Suppressor macrophage (primary cell): ENCODE measurements around the gene DSCAML1.
"Not testable (repeated sequence)": the region's sequence is repeated elsewhere in the genome, so short reads cannot be mapped to it uniquely, and the experiment has no call there.

ENCODE experiments used
- DNase-seq, 4 experiments: peaks; one replicate each; pipeline ENCODE4 v3.0.0-alpha.2; 2020 to 2022

Gene DSCAML1

GRCh38 chr11:117794772-117795629, 2.0 kb downstream of the DSCAML1 start:
- DNase-seq, result no peak

- DNase-seq, result no peak
Measured at GRCh38 chr11:117794135-117794534, 2.9 kb downstream of the DSCAML1 start.

- DNase-seq, result no peak
Measured at GRCh38 chr11:117793583-117793982, 3.4 kb downstream of the DSCAML1 start.

- no peak for DNase-seq
Measured at GRCh38 chr11:117792992-117793391, 4.0 kb downstream of the DSCAML1 start.

GRCh38 chr11:117792241-117792640, 4.8 kb downstream of the DSCAML1 start:
- DNase-seq, result no peak

GRCh38 chr11:117790279-117790678, 6.7 kb downstream of the DSCAML1 start:
- no peak for DNase-seq

GRCh38 chr11:117789241-117789640, 7.8 kb downstream of the DSCAML1 start:
- DNase-seq, result no peak

DNA sequence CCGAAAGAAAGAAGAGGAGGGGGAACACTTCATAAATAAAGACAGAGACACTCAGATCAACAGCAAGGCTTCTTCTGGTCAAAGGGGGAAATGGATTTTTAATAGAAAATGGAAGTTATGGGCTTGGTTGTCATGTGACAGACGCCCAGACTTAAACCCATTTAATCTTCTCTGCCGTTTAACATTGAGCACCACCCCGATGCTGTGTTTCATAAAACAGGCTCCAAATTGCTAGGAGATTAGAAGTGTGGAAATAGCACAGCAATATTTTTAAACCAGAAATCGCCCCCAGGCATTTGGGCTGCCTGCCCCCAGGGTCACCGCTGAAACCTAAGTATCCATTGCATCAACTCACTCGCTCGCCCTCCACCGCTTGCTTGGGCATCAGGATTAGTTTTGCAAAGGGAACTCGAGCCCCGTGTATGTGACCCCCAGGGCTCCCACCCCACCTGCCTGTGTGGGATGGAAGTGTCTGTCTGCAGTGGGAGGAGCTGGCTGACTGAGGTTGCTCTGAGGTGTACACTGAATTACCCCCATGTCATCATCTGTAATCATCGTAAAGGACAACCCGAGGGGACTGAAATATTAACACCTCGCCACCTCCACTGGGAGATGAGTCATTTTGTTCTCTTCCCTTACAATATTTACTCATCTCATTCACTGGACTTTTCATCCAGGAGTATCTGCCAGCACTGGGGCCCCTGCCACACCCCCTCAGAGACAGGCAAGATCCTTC, 10.7 kb downstream of the DSCAML1 start:
- no peak for DNase-seq

GRCh38 chr11:117782101-117782500, 14.9 kb downstream of the DSCAML1 start:
- DNase-seq, result no peak

DNA sequence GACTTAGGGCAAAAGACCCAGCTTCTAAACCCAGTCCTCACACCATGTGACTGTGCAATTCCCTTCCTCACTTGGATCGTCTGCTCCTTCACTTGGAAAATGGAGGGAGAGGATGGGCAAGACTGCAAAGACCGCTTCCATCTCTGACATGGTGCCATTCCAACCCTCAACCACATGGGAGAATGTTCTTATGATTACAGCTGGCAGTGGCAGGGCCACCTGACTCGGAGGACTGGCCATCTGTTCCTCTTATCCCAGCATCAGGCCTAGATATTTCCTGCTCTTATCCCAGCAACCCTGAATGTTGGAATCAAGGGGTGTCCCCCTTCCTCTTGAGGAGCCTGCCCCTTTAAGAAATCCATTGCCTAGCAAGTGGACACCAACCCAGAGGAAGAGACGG, 15.4 kb downstream of the DSCAML1 start:
- no peak for DNase-seq

DNA sequence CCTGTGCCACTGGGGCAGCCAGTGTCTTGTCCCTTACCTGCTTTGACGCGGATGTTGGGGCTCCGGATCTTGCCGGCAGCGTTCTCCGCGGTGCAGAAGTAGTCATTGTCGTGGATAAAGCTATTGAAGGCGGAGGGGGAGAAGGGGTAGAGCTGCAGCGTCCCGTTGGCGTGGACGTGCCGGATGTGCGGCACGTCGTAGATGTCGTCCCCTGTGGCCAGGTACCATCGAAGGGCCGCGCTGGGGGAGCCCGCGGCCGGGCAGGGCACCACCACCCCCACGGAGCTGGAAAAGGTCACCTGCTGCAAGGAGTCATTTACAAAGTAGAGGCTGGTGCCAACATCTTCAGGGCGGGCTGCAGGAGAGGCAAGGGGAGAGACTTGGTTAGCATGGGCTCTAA, 16.6 kb downstream of the DSCAML1 start:
- no peak for DNase-seq

GRCh38 chr11:117774553-117774952, 22.5 kb downstream of the DSCAML1 start:
- no peak for DNase-seq

GRCh38 chr11:117772360-117772759, 24.7 kb downstream of the DSCAML1 start:
- no peak for DNase-seq

DNA sequence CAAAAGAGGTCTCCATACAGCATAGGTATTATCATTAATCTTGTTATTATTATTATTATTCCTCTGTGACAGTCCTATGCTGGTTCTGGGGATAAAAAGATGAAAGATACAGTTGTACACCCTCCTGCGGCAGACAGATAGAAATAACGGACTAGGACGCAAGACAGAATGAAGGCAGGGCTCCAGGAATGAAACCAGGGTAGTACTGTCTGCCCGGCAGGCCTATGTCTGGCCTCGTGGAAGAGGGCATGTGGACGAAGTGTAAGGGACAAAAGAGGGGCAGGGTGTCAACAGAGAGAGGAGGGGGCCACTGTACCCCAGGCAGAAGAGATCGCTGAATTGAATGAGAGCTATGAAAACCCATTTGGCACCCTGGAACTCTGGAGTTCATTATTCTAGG, 25.2 kb downstream of the DSCAML1 start:
- DNase-seq, result no peak

GRCh38 chr11:117771197-117771596, 25.8 kb downstream of the DSCAML1 start:
- no peak for DNase-seq

- DNase-seq, result no peak
Measured at GRCh38 chr11:117770061-117770460, 27.0 kb downstream of the DSCAML1 start.

DNA sequence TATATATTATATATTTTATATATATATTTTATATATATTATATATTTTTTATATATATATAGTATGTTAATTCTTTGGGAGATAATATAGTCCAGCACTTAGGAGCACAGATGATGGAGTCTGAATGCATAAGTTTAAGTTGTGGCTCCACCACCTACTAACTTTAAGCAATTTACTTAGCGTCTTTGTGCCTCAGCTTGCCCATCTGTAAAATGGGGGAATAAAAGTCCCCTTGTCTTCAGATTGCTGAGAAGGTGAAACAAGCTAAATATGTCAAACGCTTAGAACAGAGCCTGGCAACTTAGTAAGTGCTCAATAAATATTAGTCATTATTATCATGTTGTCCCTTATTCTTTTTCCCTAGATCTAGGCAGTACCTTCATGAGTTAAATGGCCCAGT, 27.5 kb downstream of the DSCAML1 start:
- DNase-seq, result no peak

- DNase-seq, result no peak
Measured at GRCh38 chr11:117768506-117768905, 28.5 kb downstream of the DSCAML1 start.

DNA sequence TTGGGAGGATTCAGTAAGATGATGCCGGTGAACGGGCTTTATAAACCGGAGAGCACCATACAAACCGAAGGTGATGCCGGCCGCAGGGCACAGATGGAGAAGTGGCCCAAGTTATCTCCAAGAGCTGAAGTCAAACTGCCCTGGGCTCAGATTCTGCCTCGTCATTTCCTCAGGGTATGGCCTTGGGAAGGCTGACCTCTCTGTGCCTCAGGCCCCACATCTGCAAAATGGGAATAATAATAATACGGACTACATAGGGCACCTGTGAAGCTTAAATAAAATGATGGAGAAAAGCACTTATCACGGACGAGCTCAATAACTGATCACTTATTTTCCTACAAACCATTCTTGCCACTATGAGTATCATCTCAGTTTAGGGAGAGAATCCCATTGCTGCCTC, 29.9 kb downstream of the DSCAML1 start:
- DNase-seq, result no peak

DNA sequence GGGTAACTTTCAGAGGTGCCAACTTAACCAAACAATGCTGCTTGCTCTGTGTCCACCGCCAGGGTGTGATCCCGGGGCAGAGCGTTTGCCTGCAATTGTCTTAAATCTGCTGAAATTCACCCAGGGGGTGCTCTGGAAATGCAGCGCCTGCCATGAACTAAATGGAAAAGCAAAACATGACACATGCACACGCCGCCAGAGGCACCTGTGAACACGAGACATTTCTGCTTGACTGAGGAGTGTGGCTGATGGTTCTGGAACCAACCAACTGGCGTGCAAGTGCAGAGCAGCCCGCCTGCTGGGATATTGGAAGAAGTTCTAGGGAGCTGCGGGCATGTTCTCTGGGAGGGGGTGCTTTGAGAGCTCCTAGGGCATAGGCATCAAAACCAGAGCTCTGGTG, 30.4 kb downstream of the DSCAML1 start:
- no peak for DNase-seq

GRCh38 chr11:117766026-117766425, 31.0 kb downstream of the DSCAML1 start:
- DNase-seq, result no peak

DNA sequence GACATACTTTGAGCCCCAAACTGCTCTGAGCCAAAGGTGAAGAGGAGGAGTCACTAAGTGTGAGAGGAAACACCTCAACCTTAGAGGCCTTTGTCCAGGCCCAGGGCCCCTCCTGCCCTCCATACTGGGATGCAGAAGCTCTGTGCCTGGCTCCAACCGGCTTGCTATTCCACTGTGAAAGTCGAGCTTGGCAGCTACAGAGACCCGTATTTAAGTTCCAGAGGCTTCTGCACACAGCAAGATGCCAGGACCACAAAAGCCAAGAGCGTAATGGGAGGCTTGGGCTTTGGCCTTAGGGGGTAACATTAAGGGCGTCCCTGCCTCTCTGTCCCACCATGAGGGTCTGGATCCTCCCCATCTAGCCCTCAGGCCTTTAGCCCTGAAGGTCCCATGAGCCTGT, 31.9 kb downstream of the DSCAML1 start:
- DNase-seq, result no peak

DNA sequence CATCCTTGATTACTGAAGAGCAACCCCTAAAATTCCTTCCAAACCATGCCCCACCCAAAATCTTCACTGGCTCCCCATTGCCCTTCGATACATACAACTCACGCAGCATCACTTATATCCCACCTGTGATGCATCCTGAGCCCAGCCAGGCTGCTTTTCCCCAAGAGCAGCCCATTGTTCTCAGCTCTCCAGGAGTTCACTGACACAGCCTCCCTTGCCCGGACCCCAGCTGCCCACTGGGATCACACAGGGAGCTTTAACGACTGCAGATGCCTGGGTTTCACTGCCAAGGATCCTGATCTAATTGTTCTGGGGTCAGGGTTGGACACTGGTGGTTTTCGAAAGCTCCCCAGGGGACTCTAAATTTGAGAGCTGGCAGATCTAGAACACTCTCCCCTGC, 33.6 kb downstream of the DSCAML1 start:
- DNase-seq, result not testable (repeated sequence)

- no peak for DNase-seq
Measured at GRCh38 chr11:117761993-117762392, 35.0 kb downstream of the DSCAML1 start.
